Stimulated activated CD4-positive, alpha-beta T cell treated with anti-CD3 and anti-CD28 coated beads, TNF-alpha, amount 100 ng/mL, for 24 hours (primary cell): ENCODE measurements around the gene SERTAD2.
A peak's percentile ranks its signal among the peaks of the same experiment; 100 is the strongest.

Source experiments
- DNase-seq, 3 experiments: peaks; one replicate each; pipeline ENCODE4 v3.0.0-alpha.2; 2020; ENCODE audit warnings: low read depth in 3 of 3

Gene SERTAD2

DNA sequence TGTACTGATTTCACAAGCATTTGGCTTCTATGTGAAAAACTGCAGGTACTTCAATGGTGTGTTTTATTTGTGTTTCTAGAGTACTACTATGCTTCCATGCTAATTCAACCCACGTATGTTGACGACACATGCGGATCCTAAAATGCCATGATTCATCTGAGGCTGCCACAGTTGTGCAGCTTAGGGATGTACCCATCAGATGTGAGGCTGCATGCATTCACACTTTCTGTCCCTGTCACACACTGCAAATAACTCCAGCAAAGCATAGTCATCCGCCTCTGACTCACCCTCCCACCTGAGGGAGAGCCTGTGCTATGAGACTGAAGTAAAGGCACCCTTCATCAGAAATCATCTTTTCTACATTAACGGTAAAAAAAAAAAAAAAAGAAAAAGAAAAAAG lies 22.1 kb upstream of the SERTAD2 start:
- DNase-seq = peak; percentile 60 to 72 (median 72)

DNA sequence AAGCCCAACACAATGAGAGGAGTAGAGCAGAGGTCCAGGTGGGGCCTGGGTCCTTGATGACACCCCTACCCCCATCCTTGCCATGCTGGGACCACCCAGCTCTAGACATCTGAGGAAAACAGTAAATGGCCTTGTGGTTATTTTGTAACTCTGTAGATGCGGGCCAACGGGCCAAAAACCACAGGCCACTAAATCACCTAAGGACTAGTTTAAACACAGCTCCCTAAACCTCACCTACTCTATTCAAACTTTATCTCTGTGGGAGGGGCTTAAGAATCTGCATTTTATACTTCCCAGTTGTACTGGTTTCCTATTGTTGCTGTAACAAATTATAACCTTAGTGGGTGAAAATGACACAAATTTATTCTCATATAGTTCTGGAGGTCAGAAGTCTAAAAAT lies 19.0 kb upstream of the SERTAD2 start:
- DNase-seq = no peak

DNA sequence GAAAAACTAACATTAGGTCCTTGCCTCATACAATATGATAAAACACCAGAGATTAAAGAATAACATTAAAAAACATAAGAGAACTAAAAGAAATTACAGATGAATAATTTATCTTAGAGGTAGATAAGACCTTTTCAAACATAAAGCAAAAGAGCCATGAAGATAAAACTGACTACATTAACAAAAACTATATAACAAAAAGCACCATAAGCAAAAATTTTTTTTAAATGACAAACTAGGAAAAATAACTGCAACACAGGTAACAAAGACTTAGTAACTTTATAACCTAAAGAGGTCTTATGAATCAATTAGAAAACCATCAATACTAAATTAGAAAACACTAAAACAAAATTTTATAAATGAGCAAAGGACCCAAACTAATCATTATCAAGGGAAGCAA lies 16.3 kb upstream of the SERTAD2 start:
- DNase-seq = no peak

DNA sequence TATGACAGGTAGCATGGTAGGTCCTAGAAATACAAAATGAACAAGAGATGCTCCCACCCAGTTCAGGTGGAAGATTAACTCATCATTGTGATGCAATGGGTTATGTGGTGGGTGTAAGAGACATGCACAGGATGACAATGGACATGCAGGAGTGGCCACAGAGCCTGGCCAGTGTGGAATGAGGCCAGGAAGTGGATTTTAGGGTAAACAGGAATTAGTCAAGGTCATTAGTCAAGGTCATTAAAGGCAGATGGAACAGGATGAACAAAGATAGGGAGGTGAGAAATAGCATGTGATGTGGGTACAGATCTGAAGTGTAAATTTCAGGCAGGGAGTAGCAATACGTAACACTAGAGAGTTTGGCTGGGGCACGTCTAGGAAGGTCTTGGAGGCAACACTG lies 15.6 kb upstream of the SERTAD2 start:
- DNase-seq = no peak

DNA sequence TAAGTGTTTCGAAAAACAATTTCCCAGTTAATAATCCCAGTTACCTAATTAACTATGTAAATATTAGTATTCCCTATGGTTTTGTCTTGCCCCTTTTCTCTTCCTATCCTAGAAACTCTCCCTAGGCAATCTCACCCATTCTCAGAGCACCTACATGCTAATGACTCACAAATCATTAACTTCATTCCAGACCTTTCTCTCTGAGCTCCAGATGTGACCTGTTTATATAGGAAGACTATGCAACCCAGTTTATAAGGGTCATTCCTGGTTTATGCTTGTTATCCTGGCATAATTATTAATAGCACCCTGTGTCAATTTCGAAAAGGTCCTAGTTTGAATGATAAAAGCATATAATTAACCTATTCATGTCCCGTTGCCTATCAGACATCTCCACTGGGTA lies 14.8 kb upstream of the SERTAD2 start:
- DNase-seq = no peak

DNA sequence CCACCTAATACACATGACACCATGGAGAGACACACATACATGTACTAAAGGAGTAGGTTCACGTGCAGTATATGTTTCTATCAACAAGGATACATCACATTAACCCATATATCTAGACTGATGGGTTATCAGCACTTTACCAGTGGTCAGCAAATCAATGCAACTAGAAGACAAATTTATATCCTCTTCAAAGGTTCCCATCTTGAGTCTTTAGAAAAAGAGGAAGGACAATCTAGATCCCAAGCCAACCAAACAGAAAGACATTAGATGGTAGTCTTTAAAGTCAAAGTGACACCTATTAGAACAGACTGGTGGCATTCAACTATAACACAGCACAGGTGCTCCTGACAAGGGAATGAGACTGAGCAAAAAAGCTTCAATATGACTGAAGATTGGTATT lies 13.8 kb upstream of the SERTAD2 start:
- no peak for DNase-seq

DNA sequence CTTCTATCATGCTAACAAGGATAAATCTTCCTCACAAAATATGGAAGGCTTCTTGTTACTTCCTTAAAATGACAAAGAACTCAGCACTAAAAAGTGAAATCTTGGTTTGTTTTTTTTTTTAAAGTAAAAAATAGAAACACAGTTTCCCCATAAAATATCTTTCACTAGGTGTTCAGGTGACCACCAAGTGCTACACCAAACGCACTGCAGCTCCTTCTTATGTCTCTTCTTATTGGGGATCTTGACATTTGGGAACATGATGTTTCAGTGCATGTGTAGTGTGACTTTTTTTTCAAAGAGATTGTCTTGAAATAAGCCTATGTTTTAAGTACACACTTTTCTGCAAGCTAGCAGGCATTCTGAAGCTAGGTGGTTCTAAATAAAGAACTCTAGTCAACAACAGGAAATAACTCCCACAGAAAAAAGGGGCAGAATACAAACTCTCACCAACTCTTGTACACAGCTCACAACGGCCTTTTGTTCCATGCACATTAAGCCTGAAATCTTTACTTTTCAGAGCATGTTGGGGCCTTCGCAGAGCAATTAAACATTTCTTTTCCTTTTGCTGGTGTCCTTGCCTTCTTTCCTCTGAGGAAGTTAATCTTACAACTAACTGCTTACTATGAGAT lies 13.2 kb upstream of the SERTAD2 start:
- no peak for DNase-seq

DNA sequence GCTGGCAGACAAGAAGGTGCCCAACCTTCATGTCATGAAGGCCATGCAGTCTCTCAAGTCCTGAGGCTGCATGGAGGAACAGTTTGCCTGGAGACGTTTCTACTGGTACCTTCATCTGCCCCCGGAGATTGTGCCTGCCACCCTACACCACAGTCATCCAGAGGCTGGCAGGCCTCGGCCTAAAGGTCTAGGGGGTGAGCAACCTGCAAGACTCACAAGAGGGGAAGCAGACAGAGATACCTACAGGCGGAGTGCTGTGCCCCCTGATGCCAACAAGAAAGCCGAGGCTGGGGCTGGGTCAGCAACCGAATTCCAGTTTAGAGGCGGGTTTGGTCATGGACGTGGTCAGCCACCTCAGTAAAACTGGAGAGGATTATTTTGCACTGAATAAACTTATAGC lies 12.0 kb upstream of the SERTAD2 start:
- no peak for DNase-seq

DNA sequence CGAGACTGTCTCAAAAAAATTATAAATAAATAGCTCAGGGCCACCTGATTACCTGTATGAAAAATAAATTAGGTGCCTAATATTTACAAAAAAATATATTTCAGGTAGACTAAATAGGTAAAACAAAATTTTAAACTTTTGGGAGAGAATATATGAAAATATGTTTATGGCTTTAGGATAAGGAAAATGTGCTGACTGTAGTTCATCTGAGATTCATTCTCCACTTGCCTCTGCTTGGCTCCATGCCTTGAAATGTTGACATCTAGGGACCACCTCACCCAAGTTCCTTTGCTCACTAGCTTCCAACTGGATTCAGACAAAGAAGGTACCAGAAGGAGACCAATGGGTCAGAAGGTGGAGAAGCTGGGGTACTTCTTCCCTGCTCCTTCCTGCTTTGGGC lies 9.7 kb upstream of the SERTAD2 start:
- DNase-seq = no peak

DNA sequence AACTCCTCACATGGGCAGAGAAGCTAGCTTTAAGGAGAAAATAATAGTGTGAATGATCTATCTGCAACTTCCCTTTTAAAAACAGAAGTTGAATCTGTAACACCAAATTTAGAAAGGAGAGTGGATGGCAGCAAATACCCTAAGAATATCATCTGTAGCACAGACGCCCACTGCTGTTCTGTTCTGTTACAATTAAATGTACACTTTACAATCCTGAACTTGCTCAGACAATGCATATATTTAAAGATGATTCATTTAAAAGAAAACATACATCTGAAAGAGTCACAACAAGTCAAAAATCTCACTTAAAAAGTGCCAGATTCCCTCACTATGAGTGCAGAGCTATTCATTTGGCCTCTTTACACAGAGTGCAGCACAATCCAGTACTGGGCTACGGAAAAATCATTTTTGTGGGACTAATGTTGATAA lies 8.0 kb upstream of the SERTAD2 start:
- no peak for DNase-seq

DNA sequence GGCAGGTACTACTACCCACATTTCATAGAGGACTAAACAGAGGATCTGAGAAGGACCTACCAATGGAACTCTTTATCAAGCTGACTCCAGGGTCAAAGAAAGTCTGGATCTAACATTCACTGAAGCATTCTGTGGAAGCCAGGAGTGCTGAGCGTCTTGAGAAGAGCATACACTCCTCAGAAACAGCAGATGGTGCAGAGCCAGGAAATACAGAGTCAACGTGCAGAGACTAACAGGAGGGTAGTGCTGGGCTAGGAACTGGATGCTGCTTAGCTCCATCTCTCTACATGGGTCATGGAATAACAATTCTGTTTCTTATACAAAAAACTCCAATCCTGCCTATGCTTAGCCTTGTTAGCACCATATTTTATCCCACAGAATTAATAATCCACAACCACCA lies 5.5 kb upstream of the SERTAD2 start:
- DNase-seq = no peak

DNA sequence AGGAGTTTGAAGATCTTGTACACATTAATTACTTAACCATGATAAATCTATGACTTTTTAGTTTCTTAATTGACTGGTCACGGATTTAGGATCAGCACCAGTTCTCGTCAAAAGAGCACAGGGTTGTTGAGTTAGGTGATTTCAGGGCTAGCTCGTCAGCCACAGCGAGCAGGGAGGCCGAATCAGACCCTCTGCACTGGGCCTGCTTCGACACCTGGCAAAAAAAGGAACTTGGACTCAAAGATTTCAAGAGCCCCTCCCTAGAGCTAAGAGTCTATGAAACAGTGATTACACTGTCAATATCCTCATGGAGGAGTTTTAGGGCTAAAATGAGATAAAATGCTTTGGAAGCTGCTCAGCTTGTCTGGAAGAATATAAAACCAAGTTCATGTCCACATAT lies 4.6 kb upstream of the SERTAD2 start:
- no peak for DNase-seq

DNA sequence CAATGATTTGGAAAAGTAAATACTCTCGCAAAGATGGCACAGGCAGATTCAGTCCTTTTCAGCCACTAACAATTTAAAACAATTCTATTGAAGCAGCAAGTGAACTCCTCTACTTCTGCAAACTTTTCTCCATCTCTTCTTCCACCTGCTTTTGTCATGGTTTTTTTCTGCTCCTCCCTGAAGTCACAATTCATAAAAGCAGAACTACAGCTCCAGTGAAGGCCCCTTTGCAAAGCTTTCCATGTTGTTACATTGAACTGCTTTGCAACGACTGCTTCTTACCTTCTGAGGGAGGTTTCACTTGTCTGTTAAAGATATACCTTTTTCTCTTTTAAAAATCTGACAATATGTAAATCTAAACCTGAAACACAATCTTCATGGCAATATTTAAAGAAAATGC lies 3.7 kb upstream of the SERTAD2 start:
- DNase-seq = no peak

DNA sequence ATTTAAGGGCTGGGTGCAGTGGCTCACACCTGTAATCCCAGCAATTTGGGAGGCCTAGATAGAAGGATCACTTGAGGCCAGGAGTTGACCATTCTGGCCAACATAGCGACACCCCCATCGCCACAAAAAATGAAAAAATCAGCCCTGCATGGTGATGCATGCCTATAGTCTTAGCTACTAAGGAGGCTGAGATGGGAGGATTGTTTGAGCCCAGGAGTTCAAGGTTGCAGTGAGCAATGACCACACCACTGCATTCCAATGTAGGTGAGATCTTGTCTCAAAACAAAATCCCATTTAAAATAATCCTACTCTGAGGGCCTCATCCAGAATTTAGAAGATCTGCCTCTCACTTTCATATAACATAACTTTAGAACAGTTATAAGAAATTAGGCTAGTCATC lies 2.7 kb upstream of the SERTAD2 start:
- no peak for DNase-seq

DNA sequence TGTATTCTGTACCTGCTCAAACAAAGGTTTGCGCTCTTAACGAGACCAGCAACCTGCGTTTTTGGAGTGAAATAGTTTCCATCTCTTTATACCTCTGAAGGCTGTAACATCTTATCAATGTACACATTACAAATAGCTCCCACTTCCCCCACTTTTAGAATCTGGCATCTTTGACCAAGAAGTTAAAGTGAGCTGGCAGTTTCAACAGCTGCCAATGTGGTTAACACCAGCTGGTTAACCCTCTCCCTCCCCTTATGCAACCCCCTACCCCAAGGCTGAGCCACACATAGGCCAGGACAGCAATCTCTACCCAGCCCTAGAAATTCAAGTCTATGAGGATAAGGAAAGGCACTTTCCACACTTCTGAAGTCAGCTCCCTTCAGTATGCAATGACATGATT lies 2.2 kb upstream of the SERTAD2 start:
- no peak for DNase-seq

DNA sequence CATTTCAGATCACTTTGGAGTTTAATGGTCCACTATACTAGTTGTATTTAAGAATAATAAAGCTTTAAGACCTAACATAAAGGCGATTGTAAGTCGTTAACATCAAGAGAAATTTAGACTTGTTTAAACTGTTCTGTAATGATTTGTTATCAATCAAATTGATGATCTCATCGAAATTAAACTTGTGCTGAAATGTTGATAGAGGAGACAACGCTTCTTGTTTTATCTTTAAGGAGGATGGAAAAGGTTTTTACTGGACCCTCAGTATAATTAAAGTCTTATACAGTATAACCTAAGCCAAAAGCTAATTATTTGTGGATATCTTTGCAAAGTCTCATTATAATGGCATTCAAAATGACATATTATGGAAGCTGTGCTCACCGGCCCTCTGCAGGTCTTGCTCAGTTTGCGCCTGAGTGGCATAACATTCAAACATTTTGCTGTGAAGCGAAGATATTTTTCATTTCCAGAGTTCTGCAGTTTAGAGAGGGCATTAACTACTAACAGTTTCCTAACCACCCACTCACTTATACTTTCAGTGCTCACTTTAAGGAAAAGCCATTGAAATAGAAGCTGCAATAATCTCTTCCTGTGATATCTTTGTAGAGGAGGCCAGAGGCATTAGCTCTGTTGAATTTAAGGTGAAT lies 1.4 kb upstream of the SERTAD2 start:
- DNase-seq = peak in 1 of 3 experiments; percentile 35

DNA sequence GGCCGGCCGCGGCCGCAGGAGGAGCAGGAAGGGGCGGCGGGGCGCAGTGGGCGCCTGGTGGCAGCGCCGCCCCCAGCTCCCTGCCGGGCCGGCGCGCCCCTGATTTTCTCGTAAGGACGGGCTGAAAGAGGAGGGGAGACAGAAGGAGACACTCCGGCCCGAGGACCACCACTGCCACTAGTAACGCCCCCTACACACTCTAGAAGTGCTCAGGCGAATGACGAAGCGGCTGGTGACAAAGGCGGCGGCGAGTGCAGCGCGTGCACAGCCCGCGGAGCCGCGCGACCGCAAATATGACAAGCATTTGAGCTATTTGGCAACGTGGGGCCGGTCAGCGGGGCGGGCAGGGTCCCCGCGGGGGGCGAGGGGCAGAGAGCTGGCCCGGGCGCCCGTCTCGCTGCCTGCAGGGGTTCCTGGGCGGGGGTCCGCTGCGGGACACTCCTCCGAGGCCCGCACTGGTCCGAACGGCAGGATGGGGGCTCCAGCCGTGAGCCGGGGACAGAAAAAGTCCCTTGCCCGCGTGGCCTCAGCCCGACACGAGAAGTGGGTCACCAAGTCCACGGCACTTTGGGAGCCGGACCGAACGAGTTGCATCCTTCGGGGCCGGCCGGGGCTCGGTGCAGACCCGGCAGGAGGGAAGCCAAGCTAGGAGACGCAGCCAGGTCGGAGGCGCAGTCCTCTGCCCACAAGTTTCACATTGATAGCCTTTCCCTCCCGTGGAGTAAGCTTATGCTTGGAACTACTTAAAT lies 524 bp upstream of the SERTAD2 start:
- peak in 1 of 3 experiments; percentile 56 for DNase-seq

DNA sequence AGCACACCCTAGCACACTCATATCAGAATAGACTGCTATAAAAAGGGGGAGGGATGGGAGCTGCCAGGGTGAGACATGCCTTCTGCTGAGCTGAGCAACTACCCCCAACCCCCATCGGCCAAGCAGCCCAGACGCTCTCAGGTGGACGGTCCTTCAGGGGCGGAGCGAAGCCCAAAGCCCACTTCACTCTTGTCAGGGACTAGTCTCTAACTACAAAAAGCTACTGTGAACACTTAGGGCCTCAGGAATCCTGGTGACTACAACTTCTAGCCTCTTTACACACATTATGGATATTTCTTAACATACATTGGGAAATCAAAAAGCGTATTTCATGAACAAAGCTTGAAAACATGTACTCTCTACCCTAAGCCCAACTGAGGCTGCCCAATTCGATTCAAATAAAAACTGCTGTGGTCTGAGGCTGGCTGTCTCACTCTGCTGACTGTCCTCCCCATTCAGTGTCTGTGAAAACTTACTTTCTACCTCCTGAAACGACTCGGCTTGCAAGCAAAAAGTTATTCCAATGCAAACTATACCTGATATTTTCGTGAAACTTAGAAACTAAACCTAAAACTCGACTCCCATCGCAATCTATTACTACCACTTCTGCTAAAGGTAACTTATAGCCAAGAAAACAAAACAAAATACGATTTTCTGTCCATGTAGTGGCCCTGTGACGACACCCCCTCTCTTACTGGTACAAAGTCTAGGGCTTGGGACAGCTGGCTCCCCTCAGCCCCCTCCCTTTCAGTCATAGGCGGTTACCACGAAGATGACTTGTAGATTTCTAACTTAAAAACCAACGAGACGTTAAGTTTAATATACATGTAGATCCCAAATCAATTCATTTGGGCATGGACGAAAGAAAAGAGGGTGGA lies 1.2 kb downstream of the SERTAD2 start:
- peak in 1 of 3 experiments; percentile 22 for DNase-seq

DNA sequence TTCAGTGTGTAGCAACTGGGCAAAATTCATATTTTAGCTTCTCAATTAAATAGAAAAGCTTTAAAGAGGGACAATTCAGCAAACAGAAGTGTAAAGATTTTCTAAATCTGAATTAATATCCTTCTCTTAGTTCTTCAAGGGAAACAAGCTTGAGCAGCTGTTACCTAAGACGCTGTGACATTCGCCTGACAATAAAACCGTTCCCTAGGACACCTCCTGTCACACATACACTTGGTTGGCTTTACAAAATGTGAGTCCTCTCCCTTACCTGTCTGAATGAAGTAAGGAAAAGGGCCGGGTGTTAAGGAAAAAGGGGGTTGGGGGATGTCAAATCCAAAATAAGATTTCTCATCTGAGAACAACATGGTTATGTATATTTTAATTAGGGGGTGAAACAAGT lies 2.1 kb downstream of the SERTAD2 start:
- no peak for DNase-seq

DNA sequence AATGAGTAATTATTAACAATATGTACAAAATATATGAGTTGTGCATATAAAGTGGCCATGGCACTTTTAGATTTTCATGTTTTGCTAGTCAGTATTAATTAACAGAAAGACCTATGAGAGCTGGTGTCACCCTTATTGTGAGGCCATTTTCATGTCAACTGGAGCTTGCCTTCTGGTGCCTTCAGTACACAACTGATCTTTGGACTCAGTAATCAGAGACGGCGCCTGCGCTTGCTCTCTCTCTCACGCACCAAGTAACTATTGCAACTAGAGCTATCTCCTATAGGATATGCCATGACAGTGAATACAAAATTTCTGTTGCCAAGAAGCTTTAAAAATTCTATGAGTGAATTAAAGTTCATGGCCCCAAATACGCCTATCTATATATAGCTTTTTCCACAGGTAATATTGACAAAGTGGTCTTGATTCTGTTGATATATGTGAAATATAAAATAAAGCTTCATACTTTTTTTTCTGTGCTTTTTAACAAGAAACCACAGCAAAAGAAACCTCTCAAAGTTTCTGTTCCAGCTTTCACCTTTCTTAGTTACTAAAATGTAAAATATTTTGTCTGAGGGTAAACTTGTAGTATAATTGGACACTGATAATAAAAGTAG lies 2.9 kb downstream of the SERTAD2 start:
- no peak for DNase-seq

DNA sequence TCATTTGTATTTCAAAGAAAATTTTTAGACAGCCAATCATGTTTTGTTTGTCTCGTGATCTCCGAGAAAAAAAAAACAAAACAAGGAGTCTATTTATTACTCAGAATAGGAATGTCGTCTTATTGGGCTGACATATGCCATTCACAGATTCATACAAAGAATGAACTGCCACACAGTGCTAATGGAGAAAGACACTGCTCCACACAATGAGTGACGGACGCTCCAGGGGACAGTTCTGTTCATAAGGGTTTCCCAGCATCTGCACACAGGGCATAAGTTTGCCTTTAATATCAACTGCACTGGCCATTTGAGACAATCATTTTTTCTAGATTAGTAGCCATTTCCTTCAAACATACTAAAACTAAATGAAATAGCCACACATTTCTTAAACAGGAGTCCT lies 3.4 kb downstream of the SERTAD2 start:
- DNase-seq = no peak

DNA sequence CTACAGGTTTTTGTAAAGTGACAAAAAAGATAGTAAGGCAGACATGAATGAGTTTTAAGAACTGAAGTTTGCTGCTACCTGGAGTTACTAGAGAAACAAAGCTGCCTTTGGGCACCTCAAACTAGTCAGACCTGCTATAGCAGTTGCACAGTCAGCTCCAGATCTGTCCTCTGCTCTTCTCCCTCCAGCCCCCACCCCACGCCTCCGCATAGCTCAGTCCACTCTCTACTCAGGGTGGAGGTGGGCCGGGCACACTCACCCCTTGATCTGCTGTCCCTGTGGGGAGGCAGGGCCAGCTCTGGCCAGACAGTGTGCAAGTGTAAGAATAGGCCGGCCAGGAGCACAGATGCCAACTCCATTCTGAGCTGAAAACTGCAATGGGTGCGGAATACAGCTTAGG lies 4.1 kb downstream of the SERTAD2 start:
- no peak for DNase-seq
